Measurements from ENCODE around the gene HADHB.
A peak's percentile ranks its signal among the peaks of the same experiment; 100 is the strongest.
"Not testable (repeated sequence)": the region's sequence is repeated elsewhere in the genome, so short reads cannot be mapped to it uniquely, and the experiment has no call there.

HADHB gene

DNA sequence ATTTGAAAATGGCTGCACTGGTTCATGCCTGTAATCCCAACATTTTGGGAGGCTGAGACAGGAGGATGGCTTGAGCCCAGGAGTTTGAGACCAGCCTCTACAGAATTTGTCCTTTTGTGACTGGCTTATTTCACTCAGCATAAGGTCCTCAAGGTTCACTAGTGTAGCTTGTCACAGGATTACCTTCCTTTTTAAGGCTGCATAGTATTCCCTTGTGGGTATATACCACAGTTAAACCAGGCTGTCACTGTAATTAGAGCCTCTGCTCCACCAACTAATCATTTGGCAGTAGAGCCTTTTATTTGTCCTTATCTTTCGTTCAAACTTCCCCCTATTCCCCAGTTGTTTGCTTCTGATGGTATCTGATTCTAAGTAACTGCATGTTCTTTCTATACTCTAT lies 50.8 kb downstream of the HADHB start:
- H3K27ac Mint-ChIP-seq = no peak overlapping the region
- ATAC-seq (replicated peaks) = no peak
- no peak overlapping the region for H3K4me3 Mint-ChIP-seq
- no peak for DNase-seq
- peaks cover 0 to 5% of the 10 kb centered on the region in 2 donors for H3K36me3 Mint-ChIP-seq
- H3K9me3 Mint-ChIP-seq = no peaks in the 10 kb centered on the region
- H3K27me3 Mint-ChIP-seq = no peaks in the 10 kb centered on the region
- H3K4me1 Mint-ChIP-seq = no peaks in the 10 kb centered on the region

GRCh38 chr2:26297061-26297460 lies 52.3 kb downstream of the HADHB start:
- Mint-ChIP-seq H3K4me1 (no peaks in the 10 kb centered on the region), H3K36me3 (peaks cover 0 to 5% of the 10 kb centered on the region in 2 donors), H3K27ac (no peak overlapping the region), H3K4me3 (no peak overlapping the region), H3K27me3 (no peaks in the 10 kb centered on the region), H3K9me3 (no peaks in the 10 kb centered on the region)
- ATAC-seq (replicated peaks) (no peak), DNase-seq (no peak)

- Mint-ChIP-seq H3K4me1 (no peaks in the 10 kb centered on the region), H3K4me3 (no peak overlapping the region), H3K27me3 (no peaks in the 10 kb centered on the region), H3K27ac (no peak overlapping the region), H3K36me3 (no peaks in the 10 kb centered on the region), H3K9me3 (no peaks in the 10 kb centered on the region)
- peak; percentile 6 for DNase-seq
- ATAC-seq (replicated peaks) = peak; percentile 12 to 15
Observed at GRCh38 chr2:26298286-26298637, 53.5 kb downstream of the HADHB start.

DNA sequence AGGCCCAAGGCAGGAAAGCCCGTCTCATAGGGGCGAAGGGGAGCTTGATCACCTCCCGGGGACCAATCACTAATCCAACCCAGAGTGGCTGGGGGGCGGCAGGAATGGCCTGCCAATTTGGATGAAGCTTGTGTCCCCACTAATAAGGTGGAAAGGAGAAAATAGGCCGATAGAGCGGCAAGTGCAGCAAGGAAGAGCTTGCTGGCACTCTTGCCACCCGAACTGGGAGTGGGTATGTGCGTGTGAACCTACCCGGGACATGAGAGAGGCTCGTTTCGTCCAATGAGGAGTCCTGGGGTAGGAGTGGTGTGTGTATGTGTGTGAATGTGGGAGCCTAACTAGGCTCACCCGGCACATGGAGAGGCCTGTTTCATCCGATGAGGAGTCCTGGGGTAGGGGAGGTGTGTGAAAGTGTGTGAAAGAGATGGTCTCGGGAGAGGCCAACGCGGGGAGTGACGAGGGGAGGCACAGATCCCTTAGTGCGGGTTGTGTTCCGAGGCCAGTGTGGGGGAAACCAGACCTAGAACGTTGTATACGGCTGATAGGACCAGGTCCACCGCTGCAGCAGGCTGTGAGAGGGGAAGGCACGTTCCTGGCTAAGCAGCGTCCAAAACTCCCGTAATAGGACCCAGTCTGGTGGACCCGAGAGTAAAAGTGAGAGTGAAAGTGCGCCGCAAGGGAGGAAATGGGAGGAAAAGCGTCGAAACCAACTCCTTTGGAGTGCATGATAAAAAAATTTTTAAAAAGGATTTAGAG lies 54.1 kb downstream of the HADHB start:
- peak; percentile 28 for DNase-seq
- Mint-ChIP-seq H3K36me3 (no peaks in the 10 kb centered on the region), H3K27me3 (no peaks in the 10 kb centered on the region), H3K4me1 (no peaks in the 10 kb centered on the region), H3K4me3 (no peak overlapping the region), H3K9me3 (no peaks in the 10 kb centered on the region), H3K27ac (no peak overlapping the region)
- peak; percentile 74 to 79 for ATAC-seq (replicated peaks)

- Mint-ChIP-seq H3K27me3 (no peaks in the 10 kb centered on the region), H3K4me1 (no peaks in the 10 kb centered on the region), H3K4me3 (no peak overlapping the region), H3K27ac (no peak overlapping the region), H3K9me3 (no peaks in the 10 kb centered on the region), H3K36me3 (peaks cover 0 to 4% of the 10 kb centered on the region in 2 donors)
- ATAC-seq (replicated peaks) (peak; percentile 54 to 56), DNase-seq (peak; percentile 9)
Observed at GRCh38 chr2:26299471-26300101, 54.8 kb downstream of the HADHB start.

DNA sequence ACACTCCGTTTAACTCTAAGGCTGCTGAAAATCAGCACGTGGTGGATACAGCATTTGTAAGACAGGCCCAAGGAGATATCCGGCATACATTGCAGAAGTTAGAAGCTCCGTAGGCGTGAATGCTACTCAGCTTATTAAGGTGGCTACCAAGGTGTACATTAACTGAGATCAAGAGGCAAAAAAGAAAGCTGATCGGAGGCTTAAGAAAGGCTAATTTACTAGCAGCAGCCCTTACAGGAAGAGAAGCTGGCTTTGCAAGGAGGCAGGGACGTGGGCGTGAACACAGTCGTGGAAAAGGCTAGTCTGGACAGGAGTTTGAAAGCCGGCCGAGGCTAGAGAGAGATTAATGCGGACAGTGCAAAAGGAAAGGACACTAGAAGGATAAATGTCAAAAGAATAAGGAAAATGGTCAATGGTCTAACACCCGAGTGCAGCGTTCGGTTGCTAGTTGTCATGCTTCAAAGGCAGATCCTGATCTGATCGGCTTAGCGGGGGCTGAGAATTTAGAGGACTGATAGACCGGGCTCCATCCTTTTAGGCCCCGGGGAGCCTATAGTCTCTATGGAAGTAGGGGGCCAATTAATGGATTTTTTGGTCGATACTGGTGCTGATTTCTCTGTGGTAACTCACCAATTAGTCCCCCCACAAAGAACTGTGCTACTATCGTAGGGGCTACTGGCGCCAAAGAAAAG lies 55.6 kb downstream of the HADHB start:
- ATAC-seq (replicated peaks) = peak; percentile 49 to 53

GRCh38 chr2:26302846-26303245 lies 58.1 kb downstream of the HADHB start:
- H3K4me3 Mint-ChIP-seq = no peak overlapping the region
- H3K27ac Mint-ChIP-seq = no peak overlapping the region
- no peaks in the 10 kb centered on the region for H3K4me1 Mint-ChIP-seq
- ATAC-seq (replicated peaks) (no peak), DNase-seq (no peak)
- H3K9me3 Mint-ChIP-seq = no peaks in the 10 kb centered on the region
- H3K36me3 Mint-ChIP-seq = peaks cover 0 to 4% of the 10 kb centered on the region in 2 donors
- H3K27me3 Mint-ChIP-seq = no peaks in the 10 kb centered on the region

More for the DNA sequence above, 55.6 kb downstream of the HADHB start:
- H3K36me3 Mint-ChIP-seq = peaks cover 0 to 4% of the 10 kb centered on the region in 2 donors
- H3K4me1 Mint-ChIP-seq = no peaks in the 10 kb centered on the region
- peak; percentile 4 for DNase-seq
- no peak overlapping the region for H3K4me3 Mint-ChIP-seq
- H3K9me3 Mint-ChIP-seq = no peaks in the 10 kb centered on the region
- H3K27ac Mint-ChIP-seq = no peak overlapping the region
- no peaks in the 10 kb centered on the region for H3K27me3 Mint-ChIP-seq

DNA sequence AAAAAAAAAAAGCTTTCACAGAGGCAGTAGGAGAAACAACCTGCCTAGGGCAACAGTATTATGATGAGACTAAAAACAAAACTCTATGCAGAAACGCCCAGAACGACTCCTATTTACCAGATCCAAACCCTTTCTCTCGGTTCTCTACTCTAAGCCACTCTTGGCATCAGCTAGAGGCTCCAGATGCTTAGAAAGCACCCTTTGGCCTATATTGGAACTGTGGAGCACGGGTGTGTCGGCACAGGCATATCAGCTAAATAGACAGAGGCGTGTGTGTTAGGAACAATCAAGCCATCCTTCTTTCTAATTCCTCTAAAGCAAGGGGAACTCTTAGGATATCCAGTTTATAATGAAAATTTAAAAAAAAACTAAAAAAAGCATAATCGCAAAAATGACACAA lies 60.4 kb downstream of the HADHB start:
- H3K36me3 Mint-ChIP-seq = not testable (repeated sequence)

GRCh38 chr2:26305540-26305939 lies 60.8 kb downstream of the HADHB start:
- ATAC-seq (replicated peaks) = no peak
- Mint-ChIP-seq H3K27ac (no peak overlapping the region), H3K27me3 (no peaks in the 10 kb centered on the region), H3K4me1 (no peaks in the 10 kb centered on the region), H3K36me3 (peaks cover 2 to 4% of the 10 kb centered on the region in 2 donors), H3K4me3 (no peak overlapping the region), H3K9me3 (no peaks in the 10 kb centered on the region)
- no peak for DNase-seq

More for the DNA sequence above, 60.4 kb downstream of the HADHB start:
- not testable (repeated sequence) for ATAC-seq (replicated peaks); H3K27me3 Mint-ChIP-seq; H3K9me3 Mint-ChIP-seq; H3K27ac Mint-ChIP-seq; H3K4me1 Mint-ChIP-seq; DNase-seq; H3K4me3 Mint-ChIP-seq

DNA sequence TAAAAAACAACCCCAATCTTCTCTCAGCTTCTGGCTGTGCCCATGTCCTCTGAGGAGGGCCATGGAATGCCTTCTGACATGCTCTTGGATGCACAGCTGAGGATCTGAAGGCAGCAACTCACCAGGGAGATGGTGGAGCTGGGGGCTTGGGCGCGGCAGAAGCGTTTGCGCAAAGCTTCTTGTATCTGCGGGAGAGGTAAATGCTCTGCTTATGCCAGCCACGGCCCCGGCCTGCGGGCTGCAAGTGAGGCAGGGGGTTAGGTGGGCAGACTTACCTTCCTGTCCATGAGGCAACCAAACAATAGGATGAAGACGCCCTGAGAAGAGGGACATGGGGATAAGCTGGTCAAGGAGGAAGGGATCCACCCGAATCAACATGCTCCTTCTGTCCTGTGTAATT lies 65.2 kb downstream of the HADHB start:
- Mint-ChIP-seq H3K4me1 (no peaks in the 10 kb centered on the region), H3K27me3 (no peaks in the 10 kb centered on the region), H3K27ac (peak overlapping the region; percentile 20), H3K9me3 (no peaks in the 10 kb centered on the region), H3K36me3 (peaks cover 0 to 9% of the 10 kb centered on the region in 2 donors), H3K4me3 (no peak overlapping the region)
- no peak for DNase-seq
- no peak for ATAC-seq (replicated peaks)

GRCh38 chr2:26312471-26312870 lies 67.7 kb downstream of the HADHB start:
- no peaks in the 10 kb centered on the region for H3K4me1 Mint-ChIP-seq
- DNase-seq = no peak
- no peaks in the 10 kb centered on the region for H3K27me3 Mint-ChIP-seq
- H3K9me3 Mint-ChIP-seq = no peaks in the 10 kb centered on the region
- no peak overlapping the region for H3K27ac Mint-ChIP-seq
- no peak for ATAC-seq (replicated peaks)
- H3K4me3 Mint-ChIP-seq = no peak overlapping the region
- peaks cover 0 to 9% of the 10 kb centered on the region in 2 donors for H3K36me3 Mint-ChIP-seq

DNA sequence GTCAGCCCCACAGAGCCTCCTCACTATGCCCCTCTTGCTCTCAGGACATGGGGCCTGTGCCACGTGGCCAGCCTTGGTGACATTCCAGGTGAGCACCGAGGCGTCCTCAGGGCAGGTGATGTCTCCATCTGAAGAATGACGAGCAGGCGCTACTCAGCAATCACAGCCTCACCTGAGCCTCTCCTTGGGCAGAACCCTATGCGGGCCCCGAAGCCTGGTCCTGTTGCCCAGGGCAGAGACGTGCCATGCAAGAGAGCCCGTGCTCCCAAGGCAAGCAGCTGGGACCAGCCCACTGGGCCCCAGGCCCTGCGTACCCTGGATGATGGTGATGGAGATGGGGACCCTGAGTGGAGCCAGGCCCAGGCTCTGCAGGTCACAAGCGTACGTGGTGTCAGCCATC lies 68.7 kb downstream of the HADHB start:
- no peak for ATAC-seq (replicated peaks)
- no peak overlapping the region for H3K4me3 Mint-ChIP-seq

GRCh38 chr2:26314243-26314642 lies 69.5 kb downstream of the HADHB start:
- H3K9me3 Mint-ChIP-seq = no peaks in the 10 kb centered on the region
- H3K36me3 Mint-ChIP-seq = peaks cover 0 to 7% of the 10 kb centered on the region in 2 donors
- H3K4me3 Mint-ChIP-seq = no peak overlapping the region
- DNase-seq (no peak), ATAC-seq (replicated peaks) (no peak)
- no peaks in the 10 kb centered on the region for H3K4me1 Mint-ChIP-seq
- H3K27me3 Mint-ChIP-seq = no peaks in the 10 kb centered on the region
- H3K27ac Mint-ChIP-seq = no peak overlapping the region

More for the DNA sequence above, 68.7 kb downstream of the HADHB start:
- Mint-ChIP-seq H3K36me3 (peaks cover 0 to 9% of the 10 kb centered on the region in 2 donors), H3K27ac (no peak overlapping the region), H3K4me1 (no peaks in the 10 kb centered on the region), H3K27me3 (no peaks in the 10 kb centered on the region), H3K9me3 (no peaks in the 10 kb centered on the region)
- no peak for DNase-seq

DNA sequence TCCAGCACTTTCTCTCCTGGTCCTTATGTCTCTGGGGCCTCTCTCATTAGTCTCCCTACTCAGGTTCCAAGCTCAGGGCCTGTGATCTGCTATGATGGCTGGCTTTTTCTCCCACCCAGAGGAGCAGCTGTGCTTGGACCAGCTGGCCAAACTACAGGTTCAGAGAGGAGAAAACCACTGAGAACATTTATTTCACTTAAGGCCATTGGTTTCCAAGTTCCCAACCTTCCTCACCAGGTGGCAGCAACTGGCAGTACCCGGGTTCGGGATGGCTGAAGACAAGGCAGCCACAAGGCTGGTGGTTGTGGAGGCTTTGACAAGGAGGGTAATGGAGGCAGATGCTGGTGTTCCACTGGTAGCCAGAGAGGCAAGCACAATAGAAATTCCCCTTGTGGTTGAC lies 71.3 kb downstream of the HADHB start:
- no peaks in the 10 kb centered on the region for H3K27me3 Mint-ChIP-seq
- ATAC-seq (replicated peaks) (peak in 1 of 2 donors; percentile 33), DNase-seq (no peak)

GRCh38 chr2:26316845-26317244 lies 72.1 kb downstream of the HADHB start:
- Mint-ChIP-seq H3K27me3 (no peaks in the 10 kb centered on the region), H3K4me3 (no peak overlapping the region)
- ATAC-seq (replicated peaks) = no peak

More for the DNA sequence above, 71.3 kb downstream of the HADHB start:
- Mint-ChIP-seq H3K4me1 (peaks cover 0 to 1% of the 10 kb centered on the region in 2 donors), H3K36me3 (peaks cover 0 to 4% of the 10 kb centered on the region in 2 donors), H3K27ac (peak overlapping the region; percentile 63), H3K9me3 (no peaks in the 10 kb centered on the region), H3K4me3 (no peak overlapping the region)

More at GRCh38 chr2:26316845-26317244, 72.1 kb downstream of the HADHB start:
- no peak overlapping the region for H3K27ac Mint-ChIP-seq
- no peaks in the 10 kb centered on the region for H3K9me3 Mint-ChIP-seq
- H3K36me3 Mint-ChIP-seq = peaks cover 0 to 2% of the 10 kb centered on the region in 2 donors
- DNase-seq = no peak
- peaks cover 0 to 1% of the 10 kb centered on the region in 2 donors for H3K4me1 Mint-ChIP-seq
